Upper lobe of left lung (tissue), 6 donors: Measurements from ENCODE around the gene LIM2. TPM values are rescaled to one million over a fixed set of nuclear protein-coding genes. Genes with fewer than 3 reads are reported as not detected.

ENCODE experiments used
- ATAC-seq, 2 donors: fragments of 200-7000 bp; cut with Tn5 transposase; one replicate each; pipeline ENCODE4 v1.9.1; 2022; ENCODE audit warnings: mild to moderate bottlenecking in 2 of 2, moderate library complexity in 2 of 2; ENCODE audit not compliant: low FRiP score in 2 of 2
- DNase-seq, 2 donors: peaks; one replicate each; pipeline ENCODE4 v3.0.0-alpha.2; 2019 to 2020
- H3K27ac ChIP-seq, 4 donors: fragments of 200-600 bp; sonication (generic); one replicate each; pipeline ENCODE4 v1.5.1; 2016 to 2019
- H3K27me3 ChIP-seq, 4 donors: fragments of 200-600 bp; sonication (generic); one replicate each; pipeline ENCODE4 v1.5.1; 2017 to 2019
- H3K36me3 ChIP-seq, 4 donors: fragments of 200-600 bp; sonication (generic); one replicate each; pipeline ENCODE4 v1.5.1; 2016 to 2019
- H3K4me1 ChIP-seq, 4 donors: fragments of 200-600 bp; sonication (generic); one replicate each; pipeline ENCODE4 v1.5.1; 2018 to 2019
- H3K4me3 ChIP-seq, 4 donors: fragments of 200-600 bp; sonication (generic); one replicate each; pipeline ENCODE4 v1.5.1; 2017 to 2019; ENCODE audit warnings: mild to moderate bottlenecking in 2 of 4, moderate library complexity in 1 of 4
- H3K9me3 ChIP-seq, 4 donors: fragments of 200-600 bp; sonication (generic); one replicate each; pipeline ENCODE4 v1.5.1; 2018 to 2019
- EP300 ChIP-seq, 4 donors: sonication (generic); formaldehyde crosslinking; IDR thresholded peaks; one replicate each; pipeline ENCODE4 v1.5.1; 2017; ENCODE audit warnings: antibody characterized with exemption in 4 of 4, control low read depth in 2 of 4
- POLR2A ChIP-seq, 4 donors: fragments of 450-650 bp; IDR thresholded peaks; one replicate each; pipeline ENCODE4 v1.5.1; 2016 to 2017; ENCODE audit warnings: antibody characterized with exemption in 4 of 4, mild to moderate bottlenecking in 2 of 4
- POLR2AphosphoS5 ChIP-seq, 2 donors: sonication (generic); formaldehyde crosslinking; IDR thresholded peaks; one replicate each; pipeline ENCODE4 v1.5.1; 2017; ENCODE audit warnings: antibody characterized with exemption in 2 of 2
- WGBS, 2 donors: methylation state at CpG; one replicate each; pipeline ENCODE4 v1.1.5; 2017 to 2018; 5-methylcytosine and 5-hydroxymethylcytosine counted together
- total RNA-seq, 6 donors: library from RNA; depleted of rRNA in 4 of 6; stranded (reverse); fragments of >200 nt in 4 of 6; gene quantifications; one replicate each; pipeline versions ENCODE4 v1.1.0 to v1.2.1, GENCODE V29; 2016 to 2021
- TF ChIP-seq, protein P1 (sequence below), 6 experiments: fragments of 450-650 bp in 4 of 6; fragments of 200-600 bp in 2 of 6; sonication (generic) in 2 of 6; IDR thresholded peaks; one replicate each; pipeline ENCODE4 v1.5.1; 2016 to 2019; ENCODE audit warnings: antibody characterized with exemption in 6 of 6
- donor health status: DM: no; HTN: no; CAD: no; lungs with moderate emphysema.
- donor health status: DM: no; HTN: yes; CAD: no; lungs with severe emphysema.

The LIM2 gene
- total RNA-seq, 6 donors from 2014 or later = 0.29 TPM; not detected in 5

DNA sequence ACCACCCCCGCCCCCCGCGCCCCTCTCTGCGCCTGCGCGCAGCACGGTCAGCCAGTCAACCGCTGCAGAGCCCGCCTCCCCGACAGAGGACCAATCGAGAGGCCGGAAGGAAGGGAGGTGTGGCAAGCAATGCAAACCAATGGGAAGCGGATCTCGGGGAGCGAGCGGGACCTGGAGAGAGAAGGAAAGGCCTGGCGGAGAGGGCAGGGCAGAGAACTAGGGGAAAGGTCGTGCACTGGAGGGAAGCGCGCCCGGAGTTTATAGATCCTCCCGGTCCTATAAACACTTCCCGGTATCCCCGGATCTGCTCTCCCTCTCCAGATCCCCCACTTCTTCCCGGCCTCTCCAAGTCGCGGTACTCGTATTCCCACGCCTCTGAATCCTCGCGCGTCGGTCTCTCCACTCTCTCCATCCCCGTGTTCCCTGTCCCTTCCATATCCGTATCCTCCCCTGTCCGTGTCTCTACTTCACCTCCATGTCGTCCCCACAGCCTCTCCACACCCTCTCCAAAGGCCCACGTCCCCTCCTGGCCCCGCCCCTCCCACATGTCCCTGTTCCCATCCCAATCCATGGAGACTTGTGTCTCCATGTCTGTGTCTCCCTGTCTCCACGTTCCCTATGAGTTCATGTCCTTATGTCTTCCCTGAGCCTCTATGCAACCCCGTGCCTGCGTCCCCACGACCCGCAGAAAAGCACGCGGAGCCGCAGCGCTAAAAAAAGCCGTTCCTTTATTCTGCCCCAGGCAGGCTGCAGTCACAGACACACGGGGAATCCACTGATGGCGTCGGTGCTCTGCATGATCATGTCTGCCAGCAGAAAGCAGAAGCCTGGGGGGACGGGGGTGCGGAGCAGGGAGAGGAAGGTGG is 21.2 kb downstream of the LIM2 start:
- Histone ChIP-seq H3K36me3 (no peaks in the 10 kb centered on the region), H3K4me3 (peak overlapping the region; percentile 64 to 86 (median 76)), H3K27me3 (no peaks in the 10 kb centered on the region), H3K27ac (peak overlapping the region; percentile 88 to 99 (median 92)), H3K9me3 (no peaks in the 10 kb centered on the region), H3K4me1 (peaks cover 21 to 45% (median 25%) of the 10 kb centered on the region in 4 donors)
- TF ChIP-seq EP300 (IDR thresholded peaks at IDR 0.05) (peak in 1 of 4 donors; percentile 5), POLR2A (IDR thresholded peaks at IDR 0.05) (peak in 3 of 4 donors; percentile 28 to 94 (median 89)), POLR2AphosphoS5 (IDR thresholded peaks at IDR 0.05) (peak; percentile 63 to 93)
- TF ChIP-seq, protein P1, sequence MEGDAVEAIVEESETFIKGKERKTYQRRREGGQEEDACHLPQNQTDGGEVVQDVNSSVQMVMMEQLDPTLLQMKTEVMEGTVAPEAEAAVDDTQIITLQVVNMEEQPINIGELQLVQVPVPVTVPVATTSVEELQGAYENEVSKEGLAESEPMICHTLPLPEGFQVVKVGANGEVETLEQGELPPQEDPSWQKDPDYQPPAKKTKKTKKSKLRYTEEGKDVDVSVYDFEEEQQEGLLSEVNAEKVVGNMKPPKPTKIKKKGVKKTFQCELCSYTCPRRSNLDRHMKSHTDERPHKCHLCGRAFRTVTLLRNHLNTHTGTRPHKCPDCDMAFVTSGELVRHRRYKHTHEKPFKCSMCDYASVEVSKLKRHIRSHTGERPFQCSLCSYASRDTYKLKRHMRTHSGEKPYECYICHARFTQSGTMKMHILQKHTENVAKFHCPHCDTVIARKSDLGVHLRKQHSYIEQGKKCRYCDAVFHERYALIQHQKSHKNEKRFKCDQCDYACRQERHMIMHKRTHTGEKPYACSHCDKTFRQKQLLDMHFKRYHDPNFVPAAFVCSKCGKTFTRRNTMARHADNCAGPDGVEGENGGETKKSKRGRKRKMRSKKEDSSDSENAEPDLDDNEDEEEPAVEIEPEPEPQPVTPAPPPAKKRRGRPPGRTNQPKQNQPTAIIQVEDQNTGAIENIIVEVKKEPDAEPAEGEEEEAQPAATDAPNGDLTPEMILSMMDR (IDR thresholded peaks at IDR 0.05) = peak in 1 of 6 experiments; percentile 10
- DNase-seq (peak; percentile 95 to 99), ATAC-seq (peak; percentile 89 to 93)
- 0 to 1% methylated on average over 41 to 53 of the region's 54 CpGs for WGBS, 2 donors

DNA sequence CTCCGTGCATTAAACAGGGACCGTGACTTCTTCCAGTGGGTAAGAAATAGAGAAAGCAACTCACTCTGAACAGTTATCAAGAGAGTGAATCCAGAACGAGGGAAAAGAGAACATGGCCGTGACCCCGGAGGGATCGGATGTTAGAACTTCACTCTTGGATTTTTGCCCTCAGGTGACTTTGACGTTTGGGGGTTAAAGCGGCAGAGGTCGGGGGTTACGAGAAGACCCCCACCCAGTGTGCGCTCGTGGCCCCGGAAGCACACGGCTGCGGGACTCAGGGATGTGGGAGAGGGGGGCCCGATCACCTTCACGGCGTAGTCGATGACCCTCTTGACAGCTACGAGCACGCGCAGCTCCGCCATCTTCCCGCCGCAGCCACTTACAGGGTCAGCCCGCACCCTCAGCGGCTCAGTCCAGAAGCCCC is 21.8 kb downstream of the LIM2 start, which contains the start of gene ETFB:
ETFB (minus strand) TSS at position 424 of the 424 bp plus-strand sequence; CDS start at position 362, 62 bp downstream.
- Histone ChIP-seq H3K9me3 (no peaks in the 10 kb centered on the region), H3K36me3 (no peaks in the 10 kb centered on the region), H3K4me3 (peak within 1 kb of the TSS; percentile 64 to 86 (median 76)), H3K27ac (peak within 1 kb of the TSS; percentile 88 to 99 (median 92)), H3K4me1 (peaks cover 21 to 45% (median 25%) of the 10 kb centered on the region in 4 donors), H3K27me3 (no peaks in the 10 kb centered on the region)
- TF ChIP-seq POLR2A (IDR thresholded peaks at IDR 0.05) (peak in 1 of 4 donors; percentile 26), POLR2AphosphoS5 (IDR thresholded peaks at IDR 0.05) (peak in 1 of 2 donors; percentile 73)
- TF ChIP-seq, protein P1 (IDR thresholded peaks at IDR 0.05) = no peak
- no peak for DNase-seq
- ATAC-seq = no peak
- 1 to 2% methylated on average over 10 to 27 of the region's 27 CpGs for WGBS, 2 donors

DNA sequence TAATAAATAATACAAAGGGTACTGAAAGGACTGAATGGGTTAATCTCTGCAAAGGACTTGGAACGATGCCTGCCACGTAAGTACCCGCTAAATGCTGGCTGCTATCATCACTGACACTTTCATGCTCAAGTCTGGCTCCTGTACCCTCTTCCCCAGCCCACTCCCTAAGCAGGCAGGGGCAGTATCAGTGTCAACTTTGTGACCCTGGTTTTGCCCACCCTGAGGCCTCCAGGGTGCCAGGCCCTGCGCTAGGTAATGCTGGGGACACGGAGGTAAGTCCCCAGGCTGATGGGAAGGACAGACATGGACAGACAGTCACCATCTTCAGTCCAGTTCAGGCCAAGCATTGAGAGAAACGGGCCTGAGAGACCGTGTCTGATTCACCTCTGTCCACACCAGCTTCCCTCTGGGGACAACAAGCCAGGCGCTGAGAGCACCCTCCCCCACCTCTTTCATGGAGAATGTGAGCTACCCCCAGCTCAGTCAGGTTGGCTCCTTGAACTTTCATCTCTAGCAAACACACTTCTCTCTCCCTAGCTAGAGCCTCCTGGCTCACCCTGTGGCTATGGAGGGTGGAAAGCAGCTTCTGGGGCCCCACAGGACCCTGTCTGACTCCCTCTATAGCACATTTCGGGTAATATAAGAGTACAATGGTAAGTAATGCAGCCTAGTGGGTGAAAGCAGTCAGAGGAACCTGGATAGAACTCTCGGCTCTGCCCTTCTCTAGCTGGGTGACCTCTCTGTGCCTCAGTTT is 22.4 kb downstream of the LIM2 start:
- DNase-seq (peak in 1 of 2 donors; percentile 49), ATAC-seq (no peak)
- Histone ChIP-seq H3K27me3 (no peaks in the 10 kb centered on the region), H3K9me3 (no peaks in the 10 kb centered on the region), H3K4me3 (peak overlapping the region; percentile 64 to 86 (median 76)), H3K27ac (peak overlapping the region; percentile 88 to 99 (median 92)), H3K36me3 (no peaks in the 10 kb centered on the region), H3K4me1 (peaks cover 21 to 45% (median 25%) of the 10 kb centered on the region in 4 donors)
- WGBS, 2 donors = 17 to 26% methylated on average over 6 to 10 of the region's 10 CpGs
- TF ChIP-seq POLR2A (IDR thresholded peaks at IDR 0.05) = no peak
- TF ChIP-seq POLR2AphosphoS5 (IDR thresholded peaks at IDR 0.05) = no peak
- TF ChIP-seq, protein P1 (IDR thresholded peaks at IDR 0.05) = no peak
- no peak for TF ChIP-seq EP300 (IDR thresholded peaks at IDR 0.05)

DNA sequence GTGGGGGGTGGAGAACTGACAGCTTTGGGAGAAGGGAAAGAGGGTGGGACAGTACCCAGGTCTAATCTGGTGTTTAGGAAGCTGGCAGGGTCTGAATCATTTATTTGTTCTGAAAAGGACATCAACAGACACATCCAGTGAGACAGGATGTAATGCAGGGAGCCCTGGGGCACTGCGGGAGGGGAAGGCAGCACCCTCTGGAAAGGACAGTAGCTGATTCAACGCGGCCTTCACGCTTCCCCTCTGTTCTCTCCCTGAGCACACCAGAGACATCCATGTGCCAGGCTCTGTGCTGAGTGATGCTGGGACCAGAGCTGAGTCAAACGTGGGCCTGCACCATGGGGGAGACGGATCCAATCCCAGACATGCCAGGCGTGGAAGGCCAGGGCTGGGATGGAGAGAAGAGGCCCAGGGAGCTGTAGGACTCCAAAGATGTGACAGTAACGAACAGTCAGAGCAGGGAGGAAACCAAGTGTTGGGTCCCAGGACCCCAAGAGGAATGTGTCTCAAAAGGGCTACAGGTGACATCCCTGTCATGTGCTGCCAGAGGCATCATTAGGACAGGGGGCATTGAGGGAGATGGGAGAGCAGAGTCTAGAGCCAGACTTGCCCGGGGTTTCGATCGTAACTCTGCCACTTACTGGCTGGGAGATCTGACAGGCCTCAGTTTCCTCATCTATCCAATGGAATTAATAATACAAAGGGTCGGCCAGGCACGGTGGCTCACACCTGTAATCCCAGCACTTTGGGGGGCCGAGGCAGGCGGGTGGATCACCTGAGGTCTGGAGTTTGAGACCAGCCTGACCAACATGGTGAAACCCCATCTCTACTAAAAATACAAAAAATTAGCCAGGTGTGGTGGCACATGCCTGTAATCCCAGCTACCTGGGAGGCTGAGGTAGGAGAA is 23.3 kb downstream of the LIM2 start:
- Histone ChIP-seq H3K4me3 (no peak overlapping the region), H3K27ac (no peak overlapping the region), H3K27me3 (no peaks in the 10 kb centered on the region), H3K4me1 (peaks cover 21 to 45% (median 25%) of the 10 kb centered on the region in 4 donors), H3K36me3 (no peaks in the 10 kb centered on the region), H3K9me3 (no peaks in the 10 kb centered on the region)
- DNase-seq (no peak), ATAC-seq (no peak)
- 88 to 90% methylated on average over 12 to 15 of the region's 15 CpGs for WGBS, 2 donors
- no peak for TF ChIP-seq POLR2A (IDR thresholded peaks at IDR 0.05)
- no peak for TF ChIP-seq POLR2AphosphoS5 (IDR thresholded peaks at IDR 0.05)
- TF ChIP-seq EP300 (IDR thresholded peaks at IDR 0.05) = no peak
- TF ChIP-seq, protein P1 (IDR thresholded peaks at IDR 0.05) = no peak
